Stomach (tissue), 9 donors: Measurements from ENCODE around the gene LRRC55. TPM values are rescaled to one million over a fixed set of nuclear protein-coding genes. Genes with fewer than 3 reads are reported as not detected.

Source experiments
- DNase-seq, 2 donors: peaks; one replicate each; pipeline versions ENCODE4 v3.0.0 to v3.0.0-alpha.2; 2013 to 2019
- H3K27ac ChIP-seq, 5 donors: fragments of 200-600 bp in 4 of 5; sonication (generic) in 4 of 5; one replicate each; pipeline ENCODE4 v1.5.1; 2013 to 2019; ENCODE audit warnings: mild to moderate bottlenecking in 1 of 5, moderate library complexity in 1 of 5
- H3K27me3 ChIP-seq, 3 donors: fragments of 200-600 bp; sonication (generic); one replicate each; pipeline ENCODE4 v1.5.1; 2017 to 2019; ENCODE audit warnings: mixed run types in 1 of 3
- H3K36me3 ChIP-seq, 4 donors: fragments of 200-600 bp; sonication (generic); 1 replicate in 3 of 4; 2 replicates in 1 of 4; pipeline ENCODE4 v1.5.1; 2016 to 2019
- H3K4me1 ChIP-seq, 4 donors: fragments of 200-600 bp; sonication (generic); one replicate each; pipeline ENCODE4 v1.5.1; 2016 to 2019
- H3K4me3 ChIP-seq, 4 donors: fragments of 200-600 bp; sonication (generic) in 3 of 4; one replicate each; pipeline ENCODE4 v1.5.1; 2016 to 2019; ENCODE audit warnings: mild to moderate bottlenecking in 1 of 4
- H3K9me3 ChIP-seq, 4 donors: fragments of 200-600 bp; sonication (generic); one replicate each; pipeline ENCODE4 v1.5.1; 2016 to 2019
- CTCF ChIP-seq, 7 experiments: fragments of 450-650 bp in 4 of 7; fragments of 200-600 bp in 3 of 7; sonication (generic) in 3 of 7; IDR thresholded peaks; one replicate each; pipeline ENCODE4 v1.5.1; 2016 to 2019; ENCODE audit warnings: antibody characterized with exemption in 7 of 7, control low read depth in 2 of 7, mild to moderate bottlenecking in 1 of 7
- EP300 ChIP-seq: sonication (generic); formaldehyde crosslinking; IDR thresholded peaks from one replicate; pipeline ENCODE4 v1.6.1; 2017; ENCODE audit warnings: antibody characterized with exemption
- POLR2A ChIP-seq, 4 donors: fragments of 450-650 bp; IDR thresholded peaks; one replicate each; pipeline ENCODE4 v1.6.1; 2016; ENCODE audit warnings: antibody characterized with exemption in 4 of 4, control low read depth in 2 of 4, mild to moderate bottlenecking in 1 of 4, moderate library complexity in 1 of 4
- POLR2AphosphoS5 ChIP-seq, 3 donors: sonication (generic); formaldehyde crosslinking; IDR thresholded peaks; one replicate each; pipeline ENCODE4 v1.6.1; 2016; ENCODE audit warnings: antibody characterized with exemption in 3 of 3
- WGBS, 5 donors: extraction: QIAGEN DNeasy Blood & Tissue Kit in 3 of 5; methylation state at CpG; one replicate each; pipeline versions ENCODE4 v1.1.5 to v1.1.7; 2013 to 2018; 5-methylcytosine and 5-hydroxymethylcytosine counted together
- intact Hi-C: fragments of 100-400 bp; cut with DNase I; formaldehyde crosslinking; loops from one replicate; pipeline ENCODE4 v1.15.1; 2023; ENCODE audit warnings: low total_unique reads
- polyA plus RNA-seq, 3 donors: library from polyadenylated mRNA; stranded (reverse); fragments of 200-250 nt; gene quantifications; one replicate each; pipeline ENCODE4 v1.2.3, GENCODE V29; 2013
- total RNA-seq, 5 donors: library from RNA; depleted of rRNA; stranded (reverse); fragments of >200 nt; gene quantifications; one replicate each; pipeline versions ENCODE4 v1.1.0 to v1.2.3, GENCODE V29; 2014 to 2016
- donor health status: healthy with polysubstance abuse.
- donor health status: Bipolar disorder and iron deficiency.
- donor health status: healthy.

LRRC55 gene
- total and polyA plus RNA-seq, 8 donors: 0.08 to 0.73 TPM; not detected in 6

- no peaks in the 10 kb centered on the region for H3K9me3 ChIP-seq
- H3K4me1 ChIP-seq: no peaks in the 10 kb centered on the region
- H3K36me3 ChIP-seq: no peaks in the 10 kb centered on the region
- no peak for DNase-seq
- H3K27me3 ChIP-seq: peaks cover 0 to 35% (median 0%) of the 10 kb centered on the region in 3 donors
- 56 to 67% (median 62%) methylated on average over 3 of the region's 3 CpGs for WGBS, 5 donors
- H3K4me3 ChIP-seq: no peak overlapping the region
- intact Hi-C loops: no loop called here
- H3K27ac ChIP-seq: no peak overlapping the region
- TF ChIP-seq CTCF (IDR thresholded peaks at IDR 0.05) (no peak), POLR2A (IDR thresholded peaks at IDR 0.05) (no peak), POLR2AphosphoS5 (IDR thresholded peaks at IDR 0.05) (no peak), EP300 (no peak)
Measured at GRCh38 chr11:57228600-57228999, 46.8 kb downstream of the LRRC55 start.

GRCh38 chr11:57230316-57230715 lies 48.6 kb downstream of the LRRC55 start:
- H3K27me3 ChIP-seq: peaks cover 0 to 53% (median 3%) of the 10 kb centered on the region in 3 donors
- TF ChIP-seq POLR2AphosphoS5 (IDR thresholded peaks at IDR 0.05): no peak
- TF ChIP-seq CTCF (IDR thresholded peaks at IDR 0.05): no peak
- no peak for TF ChIP-seq POLR2A (IDR thresholded peaks at IDR 0.05)
- no peak for TF ChIP-seq EP300
- H3K9me3 ChIP-seq: no peaks in the 10 kb centered on the region
- WGBS, 5 donors: 52 to 73% (median 64%) methylated on average over 5 of the region's 5 CpGs
- intact Hi-C loops: no loop called here
- H3K4me1 ChIP-seq: no peaks in the 10 kb centered on the region
- no peak for DNase-seq
- H3K4me3 ChIP-seq: no peak overlapping the region
- H3K27ac ChIP-seq: no peak overlapping the region
- H3K36me3 ChIP-seq: no peaks in the 10 kb centered on the region

GRCh38 chr11:57230791-57231538 lies 49.2 kb downstream of the LRRC55 start:
- TF ChIP-seq CTCF (IDR thresholded peaks at IDR 0.05) (no peak), POLR2AphosphoS5 (IDR thresholded peaks at IDR 0.05) (no peak), POLR2A (IDR thresholded peaks at IDR 0.05) (no peak), EP300 (no peak)
- 48 to 59% (median 50%) methylated on average over 18 of the region's 18 CpGs for WGBS, 5 donors
- Histone ChIP-seq H3K4me1 (no peaks in the 10 kb centered on the region), H3K9me3 (no peaks in the 10 kb centered on the region), H3K27ac (no peak overlapping the region), H3K27me3 (peaks cover 0 to 59% (median 3%) of the 10 kb centered on the region in 3 donors), H3K36me3 (no peaks in the 10 kb centered on the region), H3K4me3 (no peak overlapping the region)
- intact Hi-C loops: no loop called here
- DNase-seq: no peak

GRCh38 chr11:57231539-57232253 lies 49.9 kb downstream of the LRRC55 start:
- Histone ChIP-seq H3K4me3 (no peak overlapping the region), H3K4me1 (no peaks in the 10 kb centered on the region), H3K9me3 (no peaks in the 10 kb centered on the region), H3K36me3 (no peaks in the 10 kb centered on the region), H3K27ac (no peak overlapping the region), H3K27me3 (peaks cover 0 to 66% (median 3%) of the 10 kb centered on the region in 3 donors)
- DNase-seq: no peak
- TF ChIP-seq POLR2AphosphoS5 (IDR thresholded peaks at IDR 0.05) (no peak), EP300 (no peak), CTCF (IDR thresholded peaks at IDR 0.05) (no peak), POLR2A (IDR thresholded peaks at IDR 0.05) (no peak)
- intact Hi-C loops: no loop called here
- WGBS, 5 donors: 45 to 57% (median 50%) methylated on average over 3 of the region's 3 CpGs
